ENCODE results near the gene ZRANB3. TPM values are rescaled to one million over a fixed set of nuclear protein-coding genes. Genes with fewer than 3 reads are reported as not detected.

The ZRANB3 gene
- total RNA-seq, 1 experiment from 2014 or later = 12.6 TPM

GRCh38 chr2:135279209-135279608, 251.8 kb downstream of the ZRANB3 start:
- DNase-seq = no peak
- Histone ChIP-seq H4K20me1 (ENCODE audit: insufficient read depth, low read depth, low read length) (no peaks in the 10 kb centered on the region), H3K9ac (ENCODE audit: low read length) (no peak overlapping the region), H3K4me2 (ENCODE audit: low read depth, low read length, poor library complexity, severe bottlenecking) (no peak overlapping the region), H3K4me1 (ENCODE audit: low read length) (peaks cover 8% of the 10 kb centered on the region), H3K9me2 (replicated peaks; ENCODE audit: insufficient read depth, low read length) (no peaks in the 10 kb centered on the region), H3K4me3 (ENCODE audit: low read length) (no peak overlapping the region), H3K27ac (ENCODE audit: low read length) (no peak overlapping the region), H2AFZ (ENCODE audit: low read length) (no peak overlapping the region), H3K36me3 (ENCODE audit: insufficient read depth, low read length) (no peaks in the 10 kb centered on the region), H3K9me3 (ENCODE audit: low read length) (no peaks in the 10 kb centered on the region), H3K79me2 (ENCODE audit: low read length) (no peaks in the 10 kb centered on the region), H3K27me3 (ENCODE audit: low read length) (no peaks in the 10 kb centered on the region)

DNA sequence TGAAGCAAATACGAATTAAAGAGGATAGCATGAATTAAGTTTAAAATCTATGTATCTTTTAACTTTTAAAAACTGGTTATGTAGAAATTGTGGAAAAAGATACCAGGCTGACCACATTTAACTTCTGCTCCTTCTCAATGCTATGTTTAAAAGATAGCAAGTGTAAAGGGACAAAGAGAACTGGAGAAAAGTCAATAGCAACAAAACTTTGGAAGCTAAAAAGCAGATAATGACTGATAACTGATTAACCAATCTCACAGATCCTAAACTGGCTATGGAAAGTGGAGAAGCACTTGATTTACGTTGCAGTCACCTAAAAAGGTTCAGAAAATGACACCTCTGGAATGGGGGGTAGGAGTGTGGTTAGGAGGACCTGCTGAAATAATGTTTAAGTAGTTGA, 254.5 kb downstream of the ZRANB3 start:
- no peaks in the 10 kb centered on the region for H3K27me3 ChIP-seq (ENCODE audit: low read length)
- H3K4me2 ChIP-seq (ENCODE audit: low read depth, low read length, poor library complexity, severe bottlenecking) = no peak overlapping the region
- H3K9ac ChIP-seq (ENCODE audit: low read length) = no peak overlapping the region
- H3K9me2 ChIP-seq (replicated peaks; ENCODE audit: insufficient read depth, low read length) = no peaks in the 10 kb centered on the region
- H3K9me3 ChIP-seq (ENCODE audit: low read length) = no peaks in the 10 kb centered on the region
- H3K27ac ChIP-seq (ENCODE audit: low read length) = no peak overlapping the region
- no peak overlapping the region for H2AFZ ChIP-seq (ENCODE audit: low read length)
- no peaks in the 10 kb centered on the region for H3K79me2 ChIP-seq (ENCODE audit: low read length)
- no peak for DNase-seq
- H3K4me3 ChIP-seq (ENCODE audit: low read length) = no peak overlapping the region
- no peaks in the 10 kb centered on the region for H3K36me3 ChIP-seq (ENCODE audit: insufficient read depth, low read length)
- H3K4me1 ChIP-seq (ENCODE audit: low read length) = peaks cover 8% of the 10 kb centered on the region
- H4K20me1 ChIP-seq (ENCODE audit: insufficient read depth, low read depth, low read length) = no peaks in the 10 kb centered on the region

DNA sequence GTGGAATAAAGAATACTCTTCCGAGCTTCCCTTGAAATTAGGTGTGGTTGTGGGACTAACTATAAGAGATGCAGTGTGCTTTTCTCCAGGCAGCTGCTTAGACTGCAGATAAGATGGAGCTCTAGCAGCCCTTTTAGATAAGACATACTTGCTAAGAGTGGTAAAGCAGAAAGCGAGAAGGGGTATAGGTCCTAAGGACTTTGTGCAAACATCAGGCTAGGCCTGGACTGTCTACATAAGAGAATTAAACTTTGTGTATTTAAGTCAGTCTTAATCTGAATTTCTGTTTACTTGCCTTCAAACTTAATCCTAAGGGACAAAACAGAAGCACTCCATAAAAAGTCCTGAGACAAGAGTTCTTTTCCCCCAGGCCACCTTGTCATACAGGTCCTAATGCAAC, 260.0 kb downstream of the ZRANB3 start:
- no peaks in the 10 kb centered on the region for H3K27me3 ChIP-seq (ENCODE audit: low read length)
- no peak overlapping the region for H3K9ac ChIP-seq (ENCODE audit: low read length)
- no peak overlapping the region for H2AFZ ChIP-seq (ENCODE audit: low read length)
- H3K4me3 ChIP-seq (ENCODE audit: low read length) = no peak overlapping the region
- no peaks in the 10 kb centered on the region for H3K36me3 ChIP-seq (ENCODE audit: insufficient read depth, low read length)
- H3K9me2 ChIP-seq (replicated peaks; ENCODE audit: insufficient read depth, low read length) = no peaks in the 10 kb centered on the region
- no peak overlapping the region for H3K4me2 ChIP-seq (ENCODE audit: low read depth, low read length, poor library complexity, severe bottlenecking)
- no peak for DNase-seq
- H4K20me1 ChIP-seq (ENCODE audit: insufficient read depth, low read depth, low read length) = no peaks in the 10 kb centered on the region
- no peak overlapping the region for H3K27ac ChIP-seq (ENCODE audit: low read length)
- H3K79me2 ChIP-seq (ENCODE audit: low read length) = no peaks in the 10 kb centered on the region
- no peaks in the 10 kb centered on the region for H3K4me1 ChIP-seq (ENCODE audit: low read length)
- H3K9me3 ChIP-seq (ENCODE audit: low read length) = no peaks in the 10 kb centered on the region

GRCh38 chr2:135265960-135266490, 265.0 kb downstream of the ZRANB3 start:
- no peaks in the 10 kb centered on the region for H3K79me2 ChIP-seq (ENCODE audit: low read length)
- H2AFZ ChIP-seq (ENCODE audit: low read length) = no peak overlapping the region
- H3K4me2 ChIP-seq (ENCODE audit: low read depth, low read length, poor library complexity, severe bottlenecking) = no peak overlapping the region
- no peaks in the 10 kb centered on the region for H3K4me1 ChIP-seq (ENCODE audit: low read length)
- H3K27me3 ChIP-seq (ENCODE audit: low read length) = no peaks in the 10 kb centered on the region
- H3K9ac ChIP-seq (ENCODE audit: low read length) = no peak overlapping the region
- no peaks in the 10 kb centered on the region for H3K36me3 ChIP-seq (ENCODE audit: insufficient read depth, low read length)
- no peaks in the 10 kb centered on the region for H3K9me2 ChIP-seq (replicated peaks; ENCODE audit: insufficient read depth, low read length)
- no peak overlapping the region for H3K4me3 ChIP-seq (ENCODE audit: low read length)
- no peaks in the 10 kb centered on the region for H3K9me3 ChIP-seq (ENCODE audit: low read length)
- DNase-seq = no peak
- no peaks in the 10 kb centered on the region for H4K20me1 ChIP-seq (ENCODE audit: insufficient read depth, low read depth, low read length)
- H3K27ac ChIP-seq (ENCODE audit: low read length) = no peak overlapping the region

DNA sequence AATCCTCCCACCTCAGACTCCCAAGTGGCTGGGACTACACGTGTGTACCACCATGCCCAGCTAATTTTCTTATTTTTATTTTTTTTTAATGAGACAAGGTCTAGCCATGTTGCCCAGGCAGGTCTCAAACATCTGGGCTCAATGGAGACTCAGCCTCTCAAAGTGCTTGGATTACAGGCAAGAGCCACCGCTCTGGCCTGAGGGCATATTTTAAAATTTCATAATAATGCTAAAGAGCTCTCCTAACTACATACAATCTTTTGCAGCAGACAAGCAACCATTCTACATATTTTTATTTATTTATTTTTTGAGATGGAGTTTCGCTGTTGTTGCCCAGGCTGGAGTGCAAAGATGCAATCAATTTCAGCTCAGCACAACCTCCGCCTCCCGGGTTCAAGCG, 271.9 kb downstream of the ZRANB3 start:
- Histone ChIP-seq H3K4me2 (ENCODE audit: low read depth, low read length, poor library complexity, severe bottlenecking) (no peak overlapping the region), H3K79me2 (ENCODE audit: low read length) (no peaks in the 10 kb centered on the region), H3K9me3 (ENCODE audit: low read length) (no peaks in the 10 kb centered on the region), H3K4me1 (ENCODE audit: low read length) (peaks cover 12% of the 10 kb centered on the region), H2AFZ (ENCODE audit: low read length) (no peak overlapping the region), H3K27ac (ENCODE audit: low read length) (no peak overlapping the region), H3K9ac (ENCODE audit: low read length) (no peak overlapping the region), H3K9me2 (replicated peaks; ENCODE audit: insufficient read depth, low read length) (no peaks in the 10 kb centered on the region), H4K20me1 (ENCODE audit: insufficient read depth, low read depth, low read length) (no peaks in the 10 kb centered on the region), H3K36me3 (ENCODE audit: insufficient read depth, low read length) (no peaks in the 10 kb centered on the region), H3K4me3 (ENCODE audit: low read length) (no peak overlapping the region), H3K27me3 (ENCODE audit: low read length) (no peaks in the 10 kb centered on the region)
- no peak for DNase-seq

DNA sequence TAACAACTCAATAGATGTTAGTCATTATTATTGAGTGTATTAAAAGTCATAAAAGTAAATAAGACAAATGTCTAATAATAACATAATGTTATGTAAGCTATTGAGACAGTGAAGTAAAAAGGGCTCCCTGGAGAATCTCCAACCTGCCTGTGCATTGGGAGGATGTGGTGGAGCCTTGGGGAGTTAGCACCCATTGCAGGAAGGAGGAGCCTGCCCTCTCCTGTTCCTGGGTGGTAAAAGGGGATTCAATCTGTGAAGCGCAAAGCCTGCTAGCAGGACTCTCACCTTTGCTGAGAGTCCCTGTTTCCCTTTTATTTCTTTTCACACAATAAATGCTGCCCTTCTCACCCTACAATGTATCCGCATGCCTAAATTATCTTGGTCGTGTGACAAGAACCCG, 272.8 kb downstream of the ZRANB3 start:
- H3K79me2 ChIP-seq (ENCODE audit: low read length) = no peaks in the 10 kb centered on the region
- H3K9me3 ChIP-seq (ENCODE audit: low read length) = no peaks in the 10 kb centered on the region
- no peaks in the 10 kb centered on the region for H3K27me3 ChIP-seq (ENCODE audit: low read length)
- H4K20me1 ChIP-seq (ENCODE audit: insufficient read depth, low read depth, low read length) = no peaks in the 10 kb centered on the region
- DNase-seq = no peak
- H3K9me2 ChIP-seq (replicated peaks; ENCODE audit: insufficient read depth, low read length) = no peaks in the 10 kb centered on the region
- H3K9ac ChIP-seq (ENCODE audit: low read length) = no peak overlapping the region
- H3K4me3 ChIP-seq (ENCODE audit: low read length) = no peak overlapping the region
- H2AFZ ChIP-seq (ENCODE audit: low read length) = no peak overlapping the region
- peaks cover 12% of the 10 kb centered on the region for H3K4me1 ChIP-seq (ENCODE audit: low read length)
- H3K27ac ChIP-seq (ENCODE audit: low read length) = no peak overlapping the region
- H3K36me3 ChIP-seq (ENCODE audit: insufficient read depth, low read length) = no peaks in the 10 kb centered on the region
- H3K4me2 ChIP-seq (ENCODE audit: low read depth, low read length, poor library complexity, severe bottlenecking) = no peak overlapping the region

- Histone ChIP-seq H3K36me3 (ENCODE audit: insufficient read depth, low read length) (no peaks in the 10 kb centered on the region), H2AFZ (ENCODE audit: low read length) (no peak overlapping the region), H3K9ac (ENCODE audit: low read length) (no peak overlapping the region), H3K27ac (ENCODE audit: low read length) (no peak overlapping the region), H3K27me3 (ENCODE audit: low read length) (no peaks in the 10 kb centered on the region), H4K20me1 (ENCODE audit: insufficient read depth, low read depth, low read length) (no peaks in the 10 kb centered on the region), H3K4me3 (ENCODE audit: low read length) (no peak overlapping the region), H3K4me2 (ENCODE audit: low read depth, low read length, poor library complexity, severe bottlenecking) (no peak overlapping the region), H3K79me2 (ENCODE audit: low read length) (no peaks in the 10 kb centered on the region), H3K9me3 (ENCODE audit: low read length) (no peaks in the 10 kb centered on the region), H3K9me2 (replicated peaks; ENCODE audit: insufficient read depth, low read length) (no peaks in the 10 kb centered on the region), H3K4me1 (ENCODE audit: low read length) (peaks cover 12% of the 10 kb centered on the region)
- DNase-seq = no peak
These were observed 273.5 kb downstream of the ZRANB3 start for GRCh38 chr2:135257383-135258090.

- Histone ChIP-seq H3K9ac (ENCODE audit: low read length) (no peak overlapping the region), H4K20me1 (ENCODE audit: insufficient read depth, low read depth, low read length) (no peaks in the 10 kb centered on the region), H2AFZ (ENCODE audit: low read length) (no peak overlapping the region), H3K4me2 (ENCODE audit: low read depth, low read length, poor library complexity, severe bottlenecking) (no peak overlapping the region), H3K79me2 (ENCODE audit: low read length) (no peaks in the 10 kb centered on the region), H3K27ac (ENCODE audit: low read length) (no peak overlapping the region), H3K27me3 (ENCODE audit: low read length) (no peaks in the 10 kb centered on the region), H3K9me2 (replicated peaks; ENCODE audit: insufficient read depth, low read length) (no peaks in the 10 kb centered on the region), H3K36me3 (ENCODE audit: insufficient read depth, low read length) (no peaks in the 10 kb centered on the region), H3K4me1 (ENCODE audit: low read length) (peaks cover 12% of the 10 kb centered on the region), H3K9me3 (ENCODE audit: low read length) (no peaks in the 10 kb centered on the region), H3K4me3 (ENCODE audit: low read length) (no peak overlapping the region)
- DNase-seq = no peak
These were observed 274.3 kb downstream of the ZRANB3 start for GRCh38 chr2:135256531-135257260.
